Astrocyte (in vitro differentiated cells and primary cell): Measurements from ENCODE around the gene SMIM44. TPM values are rescaled to one million over a fixed set of nuclear protein-coding genes. Genes with fewer than 3 reads are reported as not detected.

Experiments used
- DNase-seq: peaks from one replicate; pipeline ENCODE4 v3.0.0-alpha.2; 2010; ENCODE audit warnings: low read depth
- FAIRE-seq: peaks from 2 replicates; lab custom pipeline; 2011; peaks lifted over from hg19 to GRCh38; lab: Jason Lieb, UNC
- H2AFZ ChIP-seq: 2 replicates; pipeline ENCODE4 v1.6.0; 2012; ENCODE audit warnings: low read depth, low read length, inconsistent platforms
- H3K27ac ChIP-seq: 2 replicates; pipeline ENCODE4 v1.5.1; 2011; ENCODE audit warnings: low read depth, low read length, inconsistent platforms
- H3K27me3 ChIP-seq: 2 replicates; pipeline ENCODE4 v1.6.0; 2011; ENCODE audit warnings: low read length, inconsistent platforms; ENCODE audit not compliant: insufficient read depth
- H3K36me3 ChIP-seq: 2 replicates; pipeline ENCODE4 v1.5.1; 2011; ENCODE audit warnings: low read length, inconsistent platforms; ENCODE audit not compliant: insufficient read depth
- H3K4me1 ChIP-seq: 2 replicates; pipeline ENCODE4 v1.5.1; 2011; ENCODE audit warnings: low read length, inconsistent platforms; ENCODE audit not compliant: insufficient read depth
- H3K4me2 ChIP-seq: 2 replicates; pipeline ENCODE4 v1.6.0; 2012; ENCODE audit warnings: low read length, inconsistent platforms
- H3K4me3 ChIP-seq: 2 replicates; pipeline ENCODE4 v1.5.1; 2011; ENCODE audit warnings: low read depth, mild to moderate bottlenecking, low read length, inconsistent platforms; ENCODE audit not compliant: insufficient read depth
- H3K79me2 ChIP-seq: 2 replicates; pipeline ENCODE4 v1.6.0; 2012; ENCODE audit warnings: mild to moderate bottlenecking, low read length, inconsistent platforms; ENCODE audit not compliant: insufficient read depth
- H3K9ac ChIP-seq: 2 replicates; pipeline ENCODE4 v1.6.0; 2012; ENCODE audit warnings: mild to moderate bottlenecking, low read length, inconsistent platforms
- H3K9me3 ChIP-seq: 2 replicates; pipeline ENCODE4 v1.5.1; 2012; ENCODE audit warnings: low read depth, mild to moderate bottlenecking, low read length, inconsistent platforms; ENCODE audit not compliant: insufficient read depth
- H4K20me1 ChIP-seq: 2 replicates; pipeline ENCODE4 v1.6.0; 2012; ENCODE audit warnings: low read length, inconsistent platforms; ENCODE audit not compliant: insufficient read depth
- H3K27ac Mint-ChIP-seq: one replicate; pipeline ENCODE4 v1.8.0; 2021; ENCODE audit warnings: mild to moderate bottlenecking, mixed read lengths; ENCODE audit not compliant: unreplicated experiment
- H3K27me3 Mint-ChIP-seq: one replicate; pipeline ENCODE4 v1.8.0; 2021; ENCODE audit warnings: low read depth, mixed read lengths; ENCODE audit not compliant: unreplicated experiment
- H3K36me3 Mint-ChIP-seq: one replicate; pipeline ENCODE4 v1.8.0; 2021; ENCODE audit warnings: low read depth, mixed read lengths; ENCODE audit not compliant: unreplicated experiment
- H3K4me1 Mint-ChIP-seq: one replicate; pipeline ENCODE4 v1.8.0; 2021; ENCODE audit warnings: low read depth, mixed read lengths; ENCODE audit not compliant: unreplicated experiment
- H3K4me3 Mint-ChIP-seq: one replicate; pipeline ENCODE4 v1.8.0; 2021; ENCODE audit warnings: mild to moderate bottlenecking, moderate library complexity, mixed read lengths; ENCODE audit not compliant: unreplicated experiment
- H3K9me3 Mint-ChIP-seq: one replicate; pipeline ENCODE4 v1.8.0; 2021; ENCODE audit warnings: mild to moderate bottlenecking, mixed read lengths; ENCODE audit not compliant: unreplicated experiment
- EZH2 ChIP-seq: IDR thresholded peaks from 2 replicates; pipeline ENCODE4 v1.6.1; 2012; ENCODE audit warnings: mild to moderate bottlenecking, low read length, inconsistent platforms; ENCODE audit not compliant: insufficient read depth
- total RNA-seq: library from RNA; stranded (reverse); gene quantifications from 2 replicates; pipeline ENCODE4 v1.2.1, GENCODE V29; 2021
- TF ChIP-seq, protein P1 (sequence below): IDR thresholded peaks from 2 replicates; pipeline ENCODE4 v1.5.1; 2011; ENCODE audit warnings: low read depth, mild to moderate bottlenecking, inconsistent platforms, low read length, moderate library complexity; ENCODE audit not compliant: insufficient read depth

Gene SMIM44
- total RNA-seq, 1 donor from 2014 or later: not detected

DNA sequence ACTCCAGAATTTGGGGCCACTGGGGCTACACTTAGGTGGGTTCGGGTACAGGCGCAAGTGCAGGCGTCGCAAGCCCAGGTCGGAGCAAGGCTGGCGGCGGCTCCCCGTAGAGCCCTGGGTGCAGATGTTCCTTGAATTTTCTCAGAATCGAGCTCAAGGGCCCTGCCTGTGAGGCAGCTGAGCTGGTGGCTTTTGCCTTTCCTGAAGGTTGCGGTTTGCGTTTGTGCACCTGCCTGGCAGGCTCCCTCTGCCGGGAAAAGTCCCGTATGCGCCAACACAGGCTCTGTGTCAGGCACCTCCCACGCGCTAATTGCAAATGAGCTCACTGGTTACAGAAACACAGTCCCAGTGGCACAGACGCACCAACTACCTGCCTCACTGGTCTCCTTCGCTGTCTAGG lies 11.3 kb upstream of the SMIM44 start:
- Histone ChIP-seq H3K9me3 (no peaks in the 10 kb centered on the region), H3K9ac (no peak overlapping the region), H3K36me3 (peaks cover 6% of the 10 kb centered on the region), H3K79me2 (peaks cover 29% of the 10 kb centered on the region), H3K27ac (no peak overlapping the region), H3K4me1 (peaks cover under 1% of the 10 kb centered on the region), H3K27me3 (no peaks in the 10 kb centered on the region), H3K4me2 (no peak overlapping the region), H2AFZ (no peak overlapping the region), H4K20me1 (peaks cover 7% of the 10 kb centered on the region), H3K4me3 (no peak overlapping the region)
- Mint-ChIP-seq H3K4me3 (no peak overlapping the region), H3K9me3 (peaks cover 2% of the 10 kb centered on the region), H3K36me3 (peaks cover 13% of the 10 kb centered on the region), H3K4me1 (peaks cover 4% of the 10 kb centered on the region), H3K27ac (no peak overlapping the region), H3K27me3 (no peaks in the 10 kb centered on the region)
- no peak for DNase-seq
- TF ChIP-seq, protein P1, sequence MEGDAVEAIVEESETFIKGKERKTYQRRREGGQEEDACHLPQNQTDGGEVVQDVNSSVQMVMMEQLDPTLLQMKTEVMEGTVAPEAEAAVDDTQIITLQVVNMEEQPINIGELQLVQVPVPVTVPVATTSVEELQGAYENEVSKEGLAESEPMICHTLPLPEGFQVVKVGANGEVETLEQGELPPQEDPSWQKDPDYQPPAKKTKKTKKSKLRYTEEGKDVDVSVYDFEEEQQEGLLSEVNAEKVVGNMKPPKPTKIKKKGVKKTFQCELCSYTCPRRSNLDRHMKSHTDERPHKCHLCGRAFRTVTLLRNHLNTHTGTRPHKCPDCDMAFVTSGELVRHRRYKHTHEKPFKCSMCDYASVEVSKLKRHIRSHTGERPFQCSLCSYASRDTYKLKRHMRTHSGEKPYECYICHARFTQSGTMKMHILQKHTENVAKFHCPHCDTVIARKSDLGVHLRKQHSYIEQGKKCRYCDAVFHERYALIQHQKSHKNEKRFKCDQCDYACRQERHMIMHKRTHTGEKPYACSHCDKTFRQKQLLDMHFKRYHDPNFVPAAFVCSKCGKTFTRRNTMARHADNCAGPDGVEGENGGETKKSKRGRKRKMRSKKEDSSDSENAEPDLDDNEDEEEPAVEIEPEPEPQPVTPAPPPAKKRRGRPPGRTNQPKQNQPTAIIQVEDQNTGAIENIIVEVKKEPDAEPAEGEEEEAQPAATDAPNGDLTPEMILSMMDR: no peak
- TF ChIP-seq EZH2: no peak
- FAIRE-seq: no peak

DNA sequence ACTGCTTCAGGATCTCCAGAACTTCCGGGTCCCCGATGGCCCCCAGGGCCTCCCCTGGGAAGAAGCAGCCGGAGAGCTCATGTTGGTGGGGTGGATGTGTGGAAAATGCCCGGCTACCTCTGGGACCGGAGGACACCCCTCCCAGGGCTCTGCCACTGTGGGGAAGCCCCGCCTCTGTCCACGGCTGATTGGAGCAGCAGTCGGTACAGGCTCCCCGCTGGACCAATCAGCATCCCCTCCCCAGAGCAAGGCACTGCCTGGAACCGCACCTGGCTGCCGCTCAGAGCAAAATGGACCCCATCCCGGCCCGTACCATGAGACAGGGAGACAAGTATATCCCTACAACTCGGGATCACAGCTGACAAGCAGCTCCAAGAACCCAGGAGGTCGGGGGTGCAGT lies 10.8 kb upstream of the SMIM44 start:
- Histone ChIP-seq H3K9me3 (no peaks in the 10 kb centered on the region), H2AFZ (no peak overlapping the region), H3K9ac (no peak overlapping the region), H3K4me1 (no peaks in the 10 kb centered on the region), H3K4me2 (no peak overlapping the region), H3K4me3 (no peak overlapping the region), H3K36me3 (peaks cover 6% of the 10 kb centered on the region), H3K27ac (no peak overlapping the region), H3K79me2 (peaks cover 24% of the 10 kb centered on the region), H4K20me1 (peaks cover 7% of the 10 kb centered on the region), H3K27me3 (no peaks in the 10 kb centered on the region)
- FAIRE-seq: no peak
- no peak overlapping the region for H3K27ac Mint-ChIP-seq
- H3K4me1 Mint-ChIP-seq: peaks cover 4% of the 10 kb centered on the region
- no peaks in the 10 kb centered on the region for H3K27me3 Mint-ChIP-seq
- TF ChIP-seq, protein P1: no peak
- TF ChIP-seq EZH2: no peak
- DNase-seq: no peak
- H3K4me3 Mint-ChIP-seq: no peak overlapping the region
- peaks cover 2% of the 10 kb centered on the region for H3K9me3 Mint-ChIP-seq
- H3K36me3 Mint-ChIP-seq: peaks cover 13% of the 10 kb centered on the region

DNA sequence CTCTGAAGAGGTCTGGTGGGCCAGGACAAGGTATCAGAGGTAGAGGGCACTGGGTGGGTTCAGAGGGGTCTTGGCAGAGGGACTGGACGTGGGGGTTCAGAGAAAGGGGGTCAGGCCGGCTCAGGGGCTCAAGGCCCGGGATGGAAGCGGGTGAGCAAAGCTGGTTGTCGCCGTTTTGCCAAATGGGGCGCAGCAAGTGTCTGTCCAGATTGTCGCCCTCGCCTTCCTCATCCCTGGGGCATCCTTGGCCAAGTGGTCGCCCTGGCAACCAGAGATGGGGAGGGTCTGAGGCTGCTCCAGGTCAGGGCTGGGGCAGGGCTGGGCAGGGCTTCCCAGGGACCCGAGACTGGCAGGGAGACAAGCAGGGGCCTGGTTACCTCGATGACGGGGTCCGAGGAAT lies 10.4 kb upstream of the SMIM44 start:
- Mint-ChIP-seq H3K4me1 (peaks cover 4% of the 10 kb centered on the region), H3K36me3 (peaks cover 13% of the 10 kb centered on the region), H3K27ac (peak overlapping the region; percentile 81), H3K27me3 (no peaks in the 10 kb centered on the region), H3K9me3 (peaks cover 2% of the 10 kb centered on the region), H3K4me3 (no peak overlapping the region)
- no peak overlapping the region for H3K9ac ChIP-seq
- H3K36me3 ChIP-seq: peaks cover 6% of the 10 kb centered on the region
- no peaks in the 10 kb centered on the region for H3K9me3 ChIP-seq
- peaks cover 20% of the 10 kb centered on the region for H3K79me2 ChIP-seq
- no peaks in the 10 kb centered on the region for H3K27me3 ChIP-seq
- H2AFZ ChIP-seq: no peak overlapping the region
- TF ChIP-seq EZH2: no peak
- TF ChIP-seq, protein P1: no peak
- FAIRE-seq (no peak), DNase-seq (no peak)
- H3K4me2 ChIP-seq: no peak overlapping the region
- no peak overlapping the region for H3K27ac ChIP-seq
- no peak overlapping the region for H3K4me3 ChIP-seq
- peaks cover 7% of the 10 kb centered on the region for H4K20me1 ChIP-seq
- no peaks in the 10 kb centered on the region for H3K4me1 ChIP-seq
